Vagina (tissue), 2 donors: ENCODE data around the gene TPX2.

Experiments
- CTCF ChIP-seq, 3 experiments: fragments of 450-650 bp in 2 of 3; fragments of 200-600 bp in 1 of 3; sonication (generic) in 1 of 3; IDR thresholded peaks; one replicate each; pipeline ENCODE4 v1.5.1; 2017 to 2019; ENCODE audit warnings: antibody characterized with exemption in 3 of 3, mild to moderate bottlenecking in 2 of 3, moderate library complexity in 2 of 3
- POLR2A ChIP-seq, 2 donors: fragments of 450-650 bp; IDR thresholded peaks; one replicate each; pipeline ENCODE4 v1.6.1; 2017; ENCODE audit warnings: antibody characterized with exemption in 2 of 2, mild to moderate bottlenecking in 2 of 2, moderate library complexity in 2 of 2

GRCh38 chr20:31764641-31765305 lies 25.7 kb downstream of the TPX2 start:
- TF ChIP-seq CTCF (IDR thresholded peaks at IDR 0.05), result no peak
- no peak for TF ChIP-seq POLR2A (IDR thresholded peaks at IDR 0.05)
